GM19468 (cell line): ENCODE data around the gene SUCLG2.

Experiments
- ATAC-seq: cut with Tn5 transposase; IDR thresholded peaks from one replicate; pipeline ENCODE4 v1.9.1; 2021; ENCODE audit warnings: mild to moderate bottlenecking, moderate library complexity, moderate number of reproducible peaks; ENCODE audit not compliant: unreplicated experiment; ENCODE audit errors: extremely low read depth

SUCLG2 gene

GRCh38 chr3:67653425-67654098 lies 850 bp downstream of the SUCLG2 start:
- ATAC-seq = no peak

- no peak for ATAC-seq
These were observed 4.3 kb downstream of the SUCLG2 start for GRCh38 chr3:67650084-67650483.

DNA sequence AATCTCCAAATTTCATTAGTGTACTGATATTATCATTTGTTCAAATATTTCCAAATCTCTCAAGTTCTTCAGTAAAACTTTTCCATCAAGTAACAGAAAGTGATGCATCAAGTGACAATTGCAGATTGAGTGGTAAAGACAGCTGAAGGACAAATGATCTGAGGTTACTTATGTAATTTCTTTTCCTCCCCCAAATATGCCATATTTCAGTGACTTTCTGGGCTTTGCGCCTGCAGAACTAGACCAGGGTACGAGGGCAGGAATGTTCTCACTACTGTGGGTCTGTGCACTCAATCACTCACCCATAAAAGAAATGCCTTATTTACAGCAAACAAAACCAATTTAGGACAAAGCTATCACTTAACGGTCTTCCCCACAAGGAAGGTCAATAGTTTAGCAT lies 4.7 kb downstream of the SUCLG2 start:
- no peak for ATAC-seq

GRCh38 chr3:67648701-67649100 lies 5.7 kb downstream of the SUCLG2 start:
- ATAC-seq = no peak

- ATAC-seq = no peak
These were observed 6.2 kb downstream of the SUCLG2 start for GRCh38 chr3:67648229-67648628.

- ATAC-seq = no peak
These were observed 7.0 kb downstream of the SUCLG2 start for GRCh38 chr3:67647390-67647878.

DNA sequence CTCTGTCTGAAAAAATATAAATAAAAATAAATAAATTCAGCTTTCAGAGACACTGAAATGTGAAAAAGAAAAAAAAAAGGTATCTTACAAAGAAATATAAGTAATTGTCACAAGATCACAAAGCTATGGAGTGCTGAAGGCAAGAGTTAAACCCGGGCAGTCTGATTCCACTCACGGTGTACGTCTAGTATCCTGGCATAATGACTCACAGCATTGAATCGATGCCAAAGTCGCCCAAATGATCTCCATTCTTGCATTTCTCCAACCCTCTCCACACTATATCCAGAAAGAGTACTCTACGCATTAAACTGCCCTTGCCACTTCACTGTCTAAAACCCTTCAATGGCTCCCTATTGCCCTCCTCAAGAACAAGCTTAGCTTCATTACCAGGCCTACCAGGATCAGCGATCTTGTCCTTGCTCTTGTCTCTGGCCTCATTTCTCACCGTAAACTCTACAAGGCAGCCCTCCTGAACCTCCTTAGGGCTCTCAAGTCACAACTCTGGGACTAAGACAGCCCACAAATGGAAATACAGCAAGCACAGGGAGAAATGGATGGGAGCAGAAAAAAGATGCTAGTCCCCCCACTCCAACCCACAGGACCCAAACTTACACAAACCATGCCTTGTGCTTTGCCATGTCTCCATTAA lies 7.7 kb downstream of the SUCLG2 start:
- ATAC-seq = no peak

DNA sequence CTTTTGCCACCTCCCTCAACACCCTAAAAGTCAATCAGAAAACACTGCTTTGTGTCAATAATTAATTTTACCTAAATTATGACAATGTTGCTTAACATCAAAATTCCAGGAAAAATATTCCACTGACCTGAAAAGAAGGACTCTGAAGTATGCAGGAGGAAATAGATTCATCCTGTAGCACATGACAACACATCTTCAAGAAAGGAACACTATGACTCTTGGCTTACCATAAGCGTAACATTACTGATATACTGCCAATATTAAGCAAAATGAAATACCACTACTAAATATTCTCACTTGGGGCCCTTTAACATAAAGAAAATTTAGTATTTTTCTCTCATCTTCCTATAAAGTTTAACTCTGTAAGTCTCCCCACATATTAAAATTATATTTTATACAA lies 9.6 kb downstream of the SUCLG2 start:
- ATAC-seq = no peak

- no peak for ATAC-seq
These were observed 11.7 kb downstream of the SUCLG2 start for GRCh38 chr3:67642734-67643133.

DNA sequence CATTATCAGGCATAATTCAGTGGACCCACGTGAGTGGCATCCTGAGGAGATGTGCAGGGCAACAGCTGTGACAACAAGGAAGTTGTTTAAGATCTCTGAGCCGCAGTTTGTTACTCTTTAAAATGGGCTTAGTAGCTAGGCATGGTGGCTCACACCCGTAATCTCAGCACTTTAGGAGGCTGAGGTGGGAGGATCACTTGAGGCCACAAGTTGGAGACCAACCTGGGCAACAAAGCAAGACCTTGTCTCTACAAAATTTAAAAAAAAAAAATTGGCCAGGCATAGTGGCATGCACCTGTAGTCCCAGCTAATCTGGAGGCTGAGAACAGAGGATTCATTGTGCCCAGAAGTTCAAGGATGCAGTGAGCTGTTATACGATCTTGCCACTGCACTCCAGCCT lies 12.2 kb downstream of the SUCLG2 start:
- ATAC-seq = no peak

DNA sequence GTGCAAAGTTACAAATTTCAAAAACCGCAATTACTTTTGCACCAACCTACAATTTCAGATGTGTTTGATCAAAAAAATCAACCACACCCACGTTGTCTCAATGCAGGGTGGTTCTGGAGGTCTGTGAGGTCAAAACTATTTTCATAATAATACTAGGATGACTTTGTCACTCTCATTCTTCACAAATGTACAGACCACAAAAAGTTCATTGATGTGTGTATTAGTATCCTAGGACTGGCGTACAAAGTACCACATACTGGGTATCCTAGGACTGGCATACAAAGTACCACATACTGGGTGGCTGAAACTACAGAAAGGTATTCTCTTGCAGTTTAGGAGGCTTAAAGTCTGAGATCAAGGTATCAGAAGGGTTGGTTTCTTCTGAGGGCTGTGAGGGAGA lies 13.0 kb downstream of the SUCLG2 start:
- no peak for ATAC-seq

DNA sequence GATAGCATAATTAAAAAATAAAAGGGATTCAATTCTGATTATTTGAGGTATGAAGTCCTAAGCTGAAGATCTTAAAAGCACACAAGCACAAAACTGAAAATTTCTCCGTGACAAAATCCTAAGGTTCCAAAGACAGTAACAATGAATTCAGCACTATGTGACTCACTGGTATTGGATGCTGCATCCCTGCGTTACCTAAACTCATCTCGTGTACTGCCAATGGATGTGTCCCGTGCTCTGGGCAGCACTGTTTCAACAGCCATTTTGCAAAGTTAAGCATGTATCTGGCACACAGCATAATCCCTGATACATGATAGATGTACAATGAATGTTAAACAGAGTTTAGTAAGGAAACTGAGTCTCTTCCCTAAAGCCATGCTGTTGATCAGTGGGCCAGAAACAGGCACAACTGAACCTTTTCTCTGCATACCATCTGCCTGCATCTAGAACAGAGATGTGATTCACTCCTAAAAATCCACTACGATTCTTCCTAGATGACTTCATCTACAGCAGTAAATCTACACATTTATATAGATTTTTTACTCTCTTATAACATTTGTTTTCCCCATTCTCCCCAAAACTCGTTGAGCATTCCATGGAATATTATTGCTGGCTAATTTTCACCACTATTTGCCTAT lies 14.3 kb downstream of the SUCLG2 start:
- ATAC-seq = no peak

- no peak for ATAC-seq
These were observed 17.0 kb downstream of the SUCLG2 start for GRCh38 chr3:67637255-67637900.

DNA sequence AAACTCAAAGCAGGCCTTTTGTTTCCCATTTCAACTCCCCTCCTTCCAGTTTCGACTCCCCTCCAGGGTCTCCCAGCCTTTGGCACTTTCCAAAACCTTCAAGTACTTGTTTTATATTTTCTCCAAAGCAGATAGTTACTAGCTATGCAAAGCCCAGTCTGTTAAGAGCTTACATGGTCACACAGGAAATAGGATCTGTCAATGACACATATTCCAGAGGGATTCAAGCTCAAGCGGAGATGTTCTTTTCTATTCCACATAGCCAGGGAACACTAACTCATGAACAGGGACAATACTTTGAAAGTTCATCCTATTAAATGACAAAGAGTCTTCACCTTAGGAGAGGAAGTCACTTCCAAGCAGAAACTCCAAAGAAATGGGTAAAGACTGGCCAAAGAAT lies 18.6 kb downstream of the SUCLG2 start:
- ATAC-seq = no peak

- no peak for ATAC-seq
These were observed 19.2 kb downstream of the SUCLG2 start for GRCh38 chr3:67635257-67635656.

GRCh38 chr3:67630666-67631362 lies 23.6 kb downstream of the SUCLG2 start:
- ATAC-seq = no peak

GRCh38 chr3:67624687-67625086 lies 29.7 kb downstream of the SUCLG2 start:
- ATAC-seq = no peak

DNA sequence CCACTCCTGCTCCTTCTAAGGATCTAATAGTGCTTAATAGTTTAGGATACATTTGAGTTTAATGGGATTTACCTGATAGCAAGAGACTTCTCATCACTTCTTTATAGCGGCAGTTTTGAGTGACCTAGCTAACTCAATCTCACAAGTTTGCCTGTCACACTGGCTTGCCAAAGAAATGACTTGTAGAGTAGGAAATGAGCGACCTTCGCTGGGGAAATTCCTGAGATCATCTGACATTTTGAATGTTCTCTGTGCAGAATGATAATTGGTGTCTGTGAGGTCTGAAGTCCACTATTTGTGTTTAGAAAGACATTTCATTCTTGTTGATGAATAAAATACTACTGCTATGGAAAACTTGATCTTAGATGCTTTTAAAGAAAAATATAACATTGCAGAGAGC lies 30.3 kb downstream of the SUCLG2 start:
- no peak for ATAC-seq

DNA sequence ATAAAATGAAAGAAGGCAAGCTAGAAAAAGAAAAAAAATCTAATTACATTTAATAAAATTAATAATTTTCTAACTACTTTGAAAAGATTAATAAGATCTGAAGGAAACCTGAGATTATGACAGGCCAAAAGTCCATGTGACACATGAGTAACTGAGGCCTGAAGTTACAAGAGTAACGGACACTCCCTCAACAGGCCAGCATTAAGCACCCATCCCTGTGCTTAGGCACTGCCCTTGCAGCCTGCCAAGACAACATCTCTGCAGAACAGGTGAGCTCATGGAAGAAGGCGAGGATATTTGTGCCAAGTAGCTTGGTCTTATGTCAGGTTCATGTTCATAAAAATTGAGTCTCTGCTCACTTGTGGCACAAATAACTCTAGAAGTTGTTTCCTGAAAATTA lies 31.8 kb downstream of the SUCLG2 start:
- ATAC-seq = no peak

DNA sequence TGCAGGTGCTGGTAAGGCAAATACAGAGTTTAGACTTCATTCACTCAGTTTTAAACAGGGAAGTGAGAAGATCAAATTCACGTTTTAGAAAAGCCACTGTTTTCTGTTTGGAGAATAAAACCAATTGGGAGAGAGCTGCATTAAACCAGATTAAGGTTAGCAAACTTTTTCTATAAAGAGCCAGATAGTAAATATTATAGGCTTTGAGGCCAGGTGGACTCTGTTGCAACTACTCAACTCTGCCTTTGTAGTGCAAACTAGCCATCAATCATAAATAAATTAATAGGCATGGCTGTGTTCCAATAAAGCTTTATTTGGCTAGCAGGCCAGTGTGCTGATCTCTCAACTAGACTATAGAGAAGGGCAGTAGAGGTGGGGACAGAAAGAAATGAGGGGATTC lies 33.5 kb downstream of the SUCLG2 start:
- no peak for ATAC-seq
